T-helper 2 cell treated with Interferon-gamma antibody and Interleukin-4, amounts not matched to agents 5 μg/mL and 100 μg/mL, for 36 hours (primary cell): Measurements from ENCODE around the gene SLC44A3.

Experiments used
- DNase-seq: peaks from one replicate; pipeline ENCODE4 v3.0.0; 2021; ENCODE audit warnings: low spot score
- H3K27ac Mint-ChIP-seq: one replicate; pipeline ENCODE4 v1.8.0; 2021; ENCODE audit warnings: mild to moderate bottlenecking, mixed read lengths
- H3K27me3 Mint-ChIP-seq: one replicate; pipeline ENCODE4 v1.8.0; 2021; ENCODE audit warnings: low read depth, mixed read lengths
- H3K36me3 Mint-ChIP-seq: one replicate; pipeline ENCODE4 v1.8.0; 2021; ENCODE audit warnings: low read depth, mixed read lengths
- H3K4me1 Mint-ChIP-seq: one replicate; pipeline ENCODE4 v1.8.0; 2021; ENCODE audit warnings: low read depth, mixed read lengths
- H3K4me3 Mint-ChIP-seq: one replicate; pipeline ENCODE4 v1.8.0; 2022; ENCODE audit warnings: mild to moderate bottlenecking, moderate library complexity, mixed read lengths
- H3K9me3 Mint-ChIP-seq: one replicate; pipeline ENCODE4 v1.8.0; 2021; ENCODE audit warnings: mixed read lengths

The SLC44A3 gene

DNA sequence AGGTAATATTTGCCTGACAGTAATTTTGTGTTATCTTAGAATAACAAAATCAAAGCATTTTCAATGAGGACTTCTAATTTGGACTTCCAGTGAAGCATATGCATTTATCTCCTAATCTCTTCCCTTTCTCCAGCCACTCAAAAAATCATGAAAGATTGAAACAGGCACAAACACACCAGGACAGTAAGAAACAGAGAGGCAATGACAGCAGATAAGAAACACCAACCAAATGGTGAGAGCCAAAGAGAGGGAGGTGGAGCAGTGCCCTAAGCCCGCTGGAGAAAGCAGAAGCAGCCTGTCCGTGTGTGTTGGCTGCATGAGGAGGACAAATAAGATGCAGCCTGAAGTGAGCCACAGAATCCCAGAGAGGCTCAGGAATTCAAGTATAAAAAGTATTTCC, 39.0 kb downstream of the SLC44A3 start:
- Mint-ChIP-seq H3K27ac (no peak overlapping the region), H3K27me3 (peaks cover 13% of the 10 kb centered on the region), H3K36me3 (no peaks in the 10 kb centered on the region), H3K9me3 (no peaks in the 10 kb centered on the region), H3K4me3 (no peak overlapping the region), H3K4me1 (no peaks in the 10 kb centered on the region)
- no peak for DNase-seq

GRCh38 chr1:94862718-94863117, 42.6 kb downstream of the SLC44A3 start:
- Mint-ChIP-seq H3K27me3 (peaks cover 11% of the 10 kb centered on the region), H3K4me1 (no peaks in the 10 kb centered on the region), H3K9me3 (no peaks in the 10 kb centered on the region), H3K27ac (no peak overlapping the region), H3K4me3 (no peak overlapping the region), H3K36me3 (no peaks in the 10 kb centered on the region)
- DNase-seq: no peak

DNA sequence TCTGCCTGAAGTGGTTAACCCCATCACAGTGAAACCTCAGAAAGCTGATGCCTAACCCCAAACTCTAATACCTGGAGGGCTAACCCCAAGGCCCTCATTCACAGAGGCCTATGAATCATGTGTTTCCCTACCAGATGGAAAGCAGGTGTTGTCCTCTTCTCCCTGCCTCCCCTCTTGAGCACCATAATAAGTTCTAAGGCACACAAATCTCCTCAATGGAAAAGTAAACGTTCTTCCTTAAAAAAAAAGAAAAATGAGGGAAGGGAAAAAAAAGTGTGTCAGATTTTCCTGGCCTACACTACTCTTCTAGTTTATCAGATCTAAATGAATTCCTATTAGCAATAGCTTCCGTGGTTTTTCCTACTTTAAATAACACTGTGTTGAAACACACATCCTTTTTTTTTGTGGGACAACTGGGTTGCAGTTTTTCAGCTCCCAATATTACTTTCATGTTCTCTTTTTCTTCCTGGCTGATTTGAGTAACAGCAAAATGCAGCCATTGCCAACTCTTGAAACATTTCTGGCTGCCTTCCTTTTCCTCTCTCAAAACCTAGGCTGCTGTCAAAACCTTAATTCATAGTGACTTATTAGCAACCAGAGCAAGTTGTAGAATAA, 43.2 kb downstream of the SLC44A3 start:
- H3K4me1 Mint-ChIP-seq: no peaks in the 10 kb centered on the region
- no peak overlapping the region for H3K27ac Mint-ChIP-seq
- H3K4me3 Mint-ChIP-seq: no peak overlapping the region
- no peak for DNase-seq
- no peaks in the 10 kb centered on the region for H3K9me3 Mint-ChIP-seq
- no peaks in the 10 kb centered on the region for H3K36me3 Mint-ChIP-seq
- peaks cover 11% of the 10 kb centered on the region for H3K27me3 Mint-ChIP-seq

DNA sequence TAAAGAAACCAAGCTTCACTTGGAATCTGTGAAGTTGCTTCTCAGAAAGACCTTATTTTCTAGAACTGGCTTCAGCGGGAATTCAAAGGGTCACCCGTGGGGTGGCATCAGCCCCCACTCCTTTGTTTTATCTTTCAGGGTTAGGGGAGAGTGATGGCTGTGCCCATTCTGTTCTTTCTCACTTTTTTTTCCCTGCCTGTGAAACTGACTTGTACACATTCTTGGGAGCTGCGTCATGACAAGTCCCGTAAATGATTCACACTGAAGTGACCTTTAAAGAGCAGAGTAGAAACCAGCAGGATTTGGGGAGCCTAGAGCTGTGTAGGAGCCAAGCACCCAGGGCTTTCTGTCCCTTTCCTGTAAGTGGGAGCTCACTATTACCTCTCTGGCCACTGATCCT, 43.8 kb downstream of the SLC44A3 start:
- no peak for DNase-seq
- no peaks in the 10 kb centered on the region for H3K4me1 Mint-ChIP-seq
- no peaks in the 10 kb centered on the region for H3K36me3 Mint-ChIP-seq
- H3K27me3 Mint-ChIP-seq: peaks cover 11% of the 10 kb centered on the region
- H3K4me3 Mint-ChIP-seq: no peak overlapping the region
- H3K9me3 Mint-ChIP-seq: no peaks in the 10 kb centered on the region
- no peak overlapping the region for H3K27ac Mint-ChIP-seq

- Mint-ChIP-seq H3K4me3 (no peak overlapping the region), H3K9me3 (no peaks in the 10 kb centered on the region), H3K36me3 (no peaks in the 10 kb centered on the region), H3K27ac (no peak overlapping the region), H3K27me3 (peaks cover 12% of the 10 kb centered on the region), H3K4me1 (no peaks in the 10 kb centered on the region)
- no peak for DNase-seq
These were observed 44.7 kb downstream of the SLC44A3 start for GRCh38 chr1:94864821-94865220.

- Mint-ChIP-seq H3K27me3 (peaks cover 8% of the 10 kb centered on the region), H3K27ac (no peak overlapping the region), H3K36me3 (no peaks in the 10 kb centered on the region), H3K4me1 (no peaks in the 10 kb centered on the region), H3K9me3 (no peaks in the 10 kb centered on the region), H3K4me3 (no peak overlapping the region)
- no peak for DNase-seq
These were observed 45.2 kb downstream of the SLC44A3 start for GRCh38 chr1:94865360-94865759.

GRCh38 chr1:94866164-94866807, 46.1 kb downstream of the SLC44A3 start:
- H3K27ac Mint-ChIP-seq: no peak overlapping the region

GRCh38 chr1:94871031-94871430, 50.9 kb downstream of the SLC44A3 start:
- no peak for DNase-seq
- Mint-ChIP-seq H3K27ac (no peak overlapping the region), H3K9me3 (no peaks in the 10 kb centered on the region), H3K4me1 (peaks cover 7% of the 10 kb centered on the region), H3K4me3 (no peak overlapping the region), H3K36me3 (no peaks in the 10 kb centered on the region), H3K27me3 (peaks cover 5% of the 10 kb centered on the region)

More at GRCh38 chr1:94866164-94866807, 46.1 kb downstream of the SLC44A3 start:
- Mint-ChIP-seq H3K27me3 (peaks cover 5% of the 10 kb centered on the region), H3K4me3 (no peak overlapping the region), H3K9me3 (no peaks in the 10 kb centered on the region), H3K36me3 (no peaks in the 10 kb centered on the region), H3K4me1 (no peaks in the 10 kb centered on the region)
- no peak for DNase-seq

DNA sequence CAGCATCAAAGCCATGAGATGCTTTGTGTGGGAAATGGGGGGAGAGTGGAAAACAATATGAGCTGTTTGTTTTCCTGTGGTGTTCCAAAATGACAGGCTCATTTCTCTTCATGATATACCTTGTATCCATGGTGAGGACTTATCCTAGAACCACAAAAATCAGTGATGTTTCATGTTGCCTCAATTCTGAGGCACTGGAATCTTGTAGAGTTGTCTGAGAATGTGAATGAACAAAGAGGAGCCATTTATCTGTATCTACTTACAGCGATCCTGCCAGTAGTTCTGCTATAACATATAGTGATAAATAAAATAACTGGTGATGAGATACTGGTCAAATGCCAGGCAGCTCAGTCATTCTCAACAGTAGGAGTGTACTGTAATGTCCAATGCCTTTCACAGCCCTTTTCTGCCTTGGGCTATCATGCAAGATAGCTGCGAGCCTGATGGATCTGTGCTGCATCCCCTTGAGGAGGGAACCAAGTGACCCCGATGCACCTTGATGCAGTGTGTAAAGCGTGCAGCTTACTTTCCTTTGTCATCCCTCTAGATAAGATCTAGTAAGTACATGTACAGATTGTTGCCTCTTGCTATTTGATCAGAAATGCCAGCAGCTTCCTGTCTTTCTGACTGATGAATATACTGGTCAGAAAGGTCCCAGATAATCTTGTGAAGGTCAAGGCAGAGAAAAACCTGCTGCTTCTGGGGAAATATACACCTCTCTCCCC, 52.8 kb downstream of the SLC44A3 start:
- H3K27me3 Mint-ChIP-seq: peaks cover 5% of the 10 kb centered on the region

GRCh38 chr1:94873520-94874351, 53.6 kb downstream of the SLC44A3 start:
- peaks cover 7% of the 10 kb centered on the region for H3K4me1 Mint-ChIP-seq
- H3K27me3 Mint-ChIP-seq: peaks cover 5% of the 10 kb centered on the region
- H3K27ac Mint-ChIP-seq: no peak overlapping the region
- no peaks in the 10 kb centered on the region for H3K9me3 Mint-ChIP-seq
- H3K4me3 Mint-ChIP-seq: no peak overlapping the region
- no peaks in the 10 kb centered on the region for H3K36me3 Mint-ChIP-seq
- DNase-seq: no peak

More for the DNA sequence above, 52.8 kb downstream of the SLC44A3 start:
- no peak for DNase-seq
- Mint-ChIP-seq H3K36me3 (no peaks in the 10 kb centered on the region), H3K4me1 (peaks cover 7% of the 10 kb centered on the region), H3K27ac (no peak overlapping the region), H3K9me3 (no peaks in the 10 kb centered on the region), H3K4me3 (no peak overlapping the region)

GRCh38 chr1:94874423-94874822, 54.3 kb downstream of the SLC44A3 start:
- DNase-seq: no peak
- Mint-ChIP-seq H3K9me3 (no peaks in the 10 kb centered on the region), H3K27me3 (peaks cover under 1% of the 10 kb centered on the region), H3K27ac (no peak overlapping the region), H3K36me3 (no peaks in the 10 kb centered on the region), H3K4me3 (no peak overlapping the region), H3K4me1 (peaks cover 7% of the 10 kb centered on the region)

GRCh38 chr1:94875794-94876193, 55.6 kb downstream of the SLC44A3 start:
- no peak for DNase-seq
- no peak overlapping the region for H3K27ac Mint-ChIP-seq
- H3K9me3 Mint-ChIP-seq: no peaks in the 10 kb centered on the region
- no peaks in the 10 kb centered on the region for H3K27me3 Mint-ChIP-seq
- no peaks in the 10 kb centered on the region for H3K36me3 Mint-ChIP-seq
- H3K4me3 Mint-ChIP-seq: no peak overlapping the region
- H3K4me1 Mint-ChIP-seq: peaks cover 7% of the 10 kb centered on the region

DNA sequence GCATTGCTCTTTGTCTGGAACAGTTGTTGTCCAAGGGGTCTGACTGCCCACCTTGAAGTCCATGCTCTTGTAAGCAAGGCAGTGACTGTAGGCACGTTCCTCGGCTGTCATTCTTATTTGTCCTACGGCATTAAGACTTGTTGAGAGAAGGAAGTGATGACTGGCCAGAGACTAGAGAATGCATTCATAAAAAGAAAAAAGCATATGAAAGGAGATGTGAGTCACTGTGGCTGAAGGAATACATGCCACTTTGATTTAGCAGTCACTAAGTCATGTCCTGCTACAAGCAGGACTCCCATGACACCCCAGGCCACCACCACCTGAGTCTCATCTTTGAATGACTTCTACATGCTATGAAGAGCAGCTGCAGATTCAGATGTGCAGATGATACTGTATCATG, 56.2 kb downstream of the SLC44A3 start:
- Mint-ChIP-seq H3K36me3 (no peaks in the 10 kb centered on the region), H3K27ac (no peak overlapping the region), H3K4me1 (peaks cover 7% of the 10 kb centered on the region), H3K9me3 (no peaks in the 10 kb centered on the region), H3K4me3 (no peak overlapping the region), H3K27me3 (no peaks in the 10 kb centered on the region)
- DNase-seq: no peak

- Mint-ChIP-seq H3K27ac (no peak overlapping the region), H3K9me3 (no peaks in the 10 kb centered on the region), H3K27me3 (no peaks in the 10 kb centered on the region), H3K36me3 (no peaks in the 10 kb centered on the region), H3K4me3 (no peak overlapping the region), H3K4me1 (peaks cover 8% of the 10 kb centered on the region)
- no peak for DNase-seq
These were observed 58.2 kb downstream of the SLC44A3 start for GRCh38 chr1:94878329-94878728.
